Liver (tissue), 9 donors: ENCODE data around the gene GLS. TPM values are rescaled to one million over a fixed set of nuclear protein-coding genes. Genes with fewer than 3 reads are reported as not detected.

ENCODE experiments used
- DNase-seq: peaks from one replicate; pipeline ENCODE4 v3.0.0-alpha.2; 2017; ENCODE audit warnings: low spot score
- H3K27ac ChIP-seq, 2 donors: one replicate each; pipeline ENCODE4 v1.7.0; 2013; ENCODE audit warnings: inconsistent platforms in 2 of 2, low read length in 2 of 2, control low read depth in 1 of 2, low read depth in 1 of 2, mild to moderate bottlenecking in 1 of 2
- H3K27me3 ChIP-seq, 4 donors: one replicate each; pipeline versions ENCODE4 v1.6.1 to v1.7.0; 2013; ENCODE audit warnings: low read length in 3 of 4, inconsistent platforms in 1 of 4, mild to moderate bottlenecking in 1 of 4, moderate library complexity in 1 of 4; ENCODE audit not compliant: control insufficient read depth in 4 of 4, insufficient read depth in 4 of 4
- H3K36me3 ChIP-seq, 4 donors: one replicate each; pipeline versions ENCODE4 v1.6.1 to v1.7.0; 2013; ENCODE audit warnings: low read length in 3 of 4, mild to moderate bottlenecking in 3 of 4, low read depth in 1 of 4, moderate library complexity in 1 of 4; ENCODE audit not compliant: control insufficient read depth in 4 of 4, insufficient read depth in 3 of 4
- H3K4me1 ChIP-seq, 4 donors: one replicate each; pipeline versions ENCODE4 v1.6.1 to v1.7.0; 2013; ENCODE audit warnings: low read length in 3 of 4, mild to moderate bottlenecking in 3 of 4, moderate library complexity in 1 of 4; ENCODE audit not compliant: control insufficient read depth in 4 of 4, insufficient read depth in 4 of 4
- H3K4me3 ChIP-seq, 3 donors: one replicate each; pipeline versions ENCODE4 v1.6.1 to v1.7.0; 2013; ENCODE audit warnings: low read length in 3 of 3, control low read depth in 1 of 3, low read depth in 1 of 3, mild to moderate bottlenecking in 1 of 3
- H3K9ac ChIP-seq, 2 donors: one replicate each; pipeline ENCODE4 v1.7.0; 2013; ENCODE audit warnings: low read length in 2 of 2, mild to moderate bottlenecking in 2 of 2, moderate library complexity in 2 of 2, control low read depth in 1 of 2, low read depth in 1 of 2
- H3K9me3 ChIP-seq, 4 donors: one replicate each; pipeline versions ENCODE4 v1.6.1 to v1.7.0; 2013; ENCODE audit warnings: low read length in 3 of 4; ENCODE audit not compliant: control insufficient read depth in 4 of 4
- EGR1 ChIP-seq, 2 donors: IDR thresholded peaks; 2 replicates each; pipeline ENCODE4 v1.6.1; 2016 to 2018; ENCODE audit warnings: antibody characterized with exemption in 2 of 2, low read depth in 2 of 2
- FOXA1 ChIP-seq: IDR thresholded peaks from 2 replicates; pipeline ENCODE4 v1.6.1; 2016; ENCODE audit warnings: antibody characterized with exemption
- FOXA2 ChIP-seq: IDR thresholded peaks from 2 replicates; pipeline ENCODE4 v1.6.1; 2016; ENCODE audit warnings: antibody characterized with exemption
- GABPA ChIP-seq, 2 donors: IDR thresholded peaks in 1 of 2; conservative IDR thresholded peaks in 1 of 2; 2 replicates each; pipeline ENCODE4 v1.6.1; 2016; ENCODE audit warnings: antibody characterized with exemption in 2 of 2, mild to moderate bottlenecking in 1 of 2, moderate library complexity in 1 of 2
- HNF4A ChIP-seq, 2 donors: conservative IDR thresholded peaks; 2 replicates each; pipeline ENCODE4 v1.6.1; 2016; ENCODE audit warnings: antibody characterized with exemption in 2 of 2, mild to moderate bottlenecking in 2 of 2
- HNF4G ChIP-seq: IDR thresholded peaks from 2 replicates; pipeline ENCODE4 v1.6.1; 2016; ENCODE audit warnings: antibody characterized with exemption
- JUND ChIP-seq, 2 donors: IDR thresholded peaks; 2 replicates each; pipeline ENCODE4 v1.6.1; 2016; ENCODE audit warnings: antibody characterized with exemption in 2 of 2
- NR2F2 ChIP-seq: IDR thresholded peaks from 2 replicates; pipeline ENCODE4 v1.6.1; 2016; ENCODE audit warnings: antibody characterized with exemption
- RAD21 ChIP-seq, 2 donors: IDR thresholded peaks; 2 replicates each; pipeline ENCODE4 v1.6.1; 2016; ENCODE audit warnings: antibody characterized with exemption in 2 of 2, mild to moderate bottlenecking in 2 of 2
- RXRA ChIP-seq, 2 donors: IDR thresholded peaks; 2 replicates each; pipeline ENCODE4 v1.6.1; 2017 to 2018; ENCODE audit warnings: antibody characterized with exemption in 2 of 2, mild to moderate bottlenecking in 1 of 2
- SP1 ChIP-seq: IDR thresholded peaks from 2 replicates; pipeline ENCODE4 v1.6.1; 2018; ENCODE audit warnings: antibody characterized with exemption, mild to moderate bottlenecking
- TAF1 ChIP-seq: conservative IDR thresholded peaks from 2 replicates; pipeline ENCODE4 v1.6.1; 2016; ENCODE audit warnings: antibody characterized with exemption, mild to moderate bottlenecking
- YY1 ChIP-seq: IDR thresholded peaks from 2 replicates; pipeline ENCODE4 v1.6.1; 2016; ENCODE audit warnings: antibody characterized with exemption, mild to moderate bottlenecking
- WGBS: extraction: QIAGEN DNeasy Blood & Tissue Kit; methylation state at CpG from one replicate; pipeline ENCODE4 v1.1.7; 2013; 5-methylcytosine and 5-hydroxymethylcytosine counted together
- polyA plus RNA-seq, 2 donors: library from polyadenylated mRNA; stranded (reverse) in 1 of 2; unstranded in 1 of 2; fragments of 200-250 nt in 1 of 2; fragments of >200 nt in 1 of 2; fragmentation: Nextera tagmentation in 1 of 2; extraction: Ambion mirVana in 1 of 2; gene quantifications; one replicate each; pipeline versions ENCODE4 v1.2.1 to v1.2.3, GENCODE V29; 2013 to 2015
- total RNA-seq, 2 donors: library from RNA; depleted of rRNA; stranded (reverse); fragments of >200 nt; gene quantifications; one replicate each; pipeline ENCODE4 v1.2.3, GENCODE V29; 2014
- TF ChIP-seq, protein P1 (sequence below): IDR thresholded peaks from 2 replicates; pipeline ENCODE4 v1.6.1; 2016; ENCODE audit warnings: antibody characterized with exemption, mild to moderate bottlenecking
- TF ChIP-seq, protein P2 (sequence below): IDR thresholded peaks from 2 replicates; pipeline ENCODE4 v1.6.1; 2016; ENCODE audit warnings: antibody characterized with exemption
- TF ChIP-seq, protein P3 (sequence below): IDR thresholded peaks from 2 replicates; pipeline ENCODE4 v1.6.1; 2016; ENCODE audit warnings: antibody characterized with exemption
- TF ChIP-seq, protein P4 (sequence below): IDR thresholded peaks from 2 replicates; pipeline ENCODE4 v1.6.1; 2016; ENCODE audit warnings: antibody characterized with exemption
- TF ChIP-seq, protein P5 (sequence below): fragments of 150-350 bp; IDR thresholded peaks from 2 replicates; pipeline ENCODE4 v1.5.1; 2017; ENCODE audit warnings: improper control_type of control experiment, low read depth, low read length; ENCODE audit not compliant: missing input control
- donor health status: healthy.
- donor health status: healthy.
- donor health status: healthy.
- donor health status: healthy.
- donor health status: healthy.

The GLS gene
- total RNA-seq (10 to 100 TPM; 27.7 to 38.6 TPM), polyA plus RNA-seq (1 to 10 TPM; 4.3 to 5.3 TPM)

DNA sequence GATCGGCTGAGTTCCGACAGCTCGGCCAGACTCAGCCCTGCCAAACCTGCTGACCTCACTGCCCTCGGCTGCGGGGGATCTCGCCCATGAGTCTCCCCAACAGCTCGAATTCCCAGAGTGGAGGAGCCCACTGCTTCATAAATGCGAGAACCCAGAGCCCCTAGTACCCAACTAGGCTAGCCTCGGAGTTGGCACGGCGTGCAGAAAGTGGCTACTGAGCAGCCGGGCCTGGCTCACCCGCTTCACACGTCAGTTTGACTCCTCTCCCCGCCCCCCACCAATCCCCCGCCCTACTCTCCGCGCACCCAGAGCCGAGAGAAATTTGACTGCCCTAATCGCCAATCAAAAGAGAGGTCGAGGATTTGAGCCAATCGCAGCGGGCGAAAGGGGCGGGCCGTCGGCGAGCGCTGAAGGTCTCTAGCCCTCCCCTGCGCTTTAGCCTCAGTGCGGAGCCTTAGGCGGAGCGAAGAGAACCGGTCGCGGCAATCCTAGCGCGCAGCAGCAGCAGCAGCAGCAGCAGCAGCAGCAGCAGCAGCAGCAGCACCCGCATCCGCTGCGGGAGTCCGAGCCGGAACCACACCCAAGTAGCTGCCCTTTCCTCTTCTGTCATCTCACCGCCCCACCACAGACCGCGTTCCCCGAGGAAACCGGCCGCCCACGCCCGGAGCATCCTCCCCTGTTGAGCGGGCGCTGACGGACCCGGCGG lies at the start of gene GLS:
TSS of gene GLS (plus strand) at position 444 of the 706 bp plus-strand sequence. CDS start 264 bp downstream, outside the sequence.
- Histone ChIP-seq H3K4me3 (peak within 1 kb of the TSS; percentile 81 to 96 (median 86)), H3K9ac (peak within 1 kb of the TSS; percentile 66 to 84), H3K36me3 (no peaks in the 10 kb centered on the region), H3K27ac (peak within 1 kb of the TSS; percentile 95 to 98), H3K27me3 (no peaks in the 10 kb centered on the region), H3K9me3 (no peaks in the 10 kb centered on the region), H3K4me1 (peaks cover 0 to 15% (median 7%) of the 10 kb centered on the region in 4 donors)
- peak; percentile 97 for DNase-seq
- no peak for TF ChIP-seq HNF4G
- TF ChIP-seq, protein P1, sequence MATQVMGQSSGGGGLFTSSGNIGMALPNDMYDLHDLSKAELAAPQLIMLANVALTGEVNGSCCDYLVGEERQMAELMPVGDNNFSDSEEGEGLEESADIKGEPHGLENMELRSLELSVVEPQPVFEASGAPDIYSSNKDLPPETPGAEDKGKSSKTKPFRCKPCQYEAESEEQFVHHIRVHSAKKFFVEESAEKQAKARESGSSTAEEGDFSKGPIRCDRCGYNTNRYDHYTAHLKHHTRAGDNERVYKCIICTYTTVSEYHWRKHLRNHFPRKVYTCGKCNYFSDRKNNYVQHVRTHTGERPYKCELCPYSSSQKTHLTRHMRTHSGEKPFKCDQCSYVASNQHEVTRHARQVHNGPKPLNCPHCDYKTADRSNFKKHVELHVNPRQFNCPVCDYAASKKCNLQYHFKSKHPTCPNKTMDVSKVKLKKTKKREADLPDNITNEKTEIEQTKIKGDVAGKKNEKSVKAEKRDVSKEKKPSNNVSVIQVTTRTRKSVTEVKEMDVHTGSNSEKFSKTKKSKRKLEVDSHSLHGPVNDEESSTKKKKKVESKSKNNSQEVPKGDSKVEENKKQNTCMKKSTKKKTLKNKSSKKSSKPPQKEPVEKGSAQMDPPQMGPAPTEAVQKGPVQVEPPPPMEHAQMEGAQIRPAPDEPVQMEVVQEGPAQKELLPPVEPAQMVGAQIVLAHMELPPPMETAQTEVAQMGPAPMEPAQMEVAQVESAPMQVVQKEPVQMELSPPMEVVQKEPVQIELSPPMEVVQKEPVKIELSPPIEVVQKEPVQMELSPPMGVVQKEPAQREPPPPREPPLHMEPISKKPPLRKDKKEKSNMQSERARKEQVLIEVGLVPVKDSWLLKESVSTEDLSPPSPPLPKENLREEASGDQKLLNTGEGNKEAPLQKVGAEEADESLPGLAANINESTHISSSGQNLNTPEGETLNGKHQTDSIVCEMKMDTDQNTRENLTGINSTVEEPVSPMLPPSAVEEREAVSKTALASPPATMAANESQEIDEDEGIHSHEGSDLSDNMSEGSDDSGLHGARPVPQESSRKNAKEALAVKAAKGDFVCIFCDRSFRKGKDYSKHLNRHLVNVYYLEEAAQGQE = peak; percentile 90
- TF ChIP-seq RAD21 (IDR thresholded peaks at IDR 0.05) = peak in 1 of 2 donors; percentile 19
- TF ChIP-seq, protein P2, sequence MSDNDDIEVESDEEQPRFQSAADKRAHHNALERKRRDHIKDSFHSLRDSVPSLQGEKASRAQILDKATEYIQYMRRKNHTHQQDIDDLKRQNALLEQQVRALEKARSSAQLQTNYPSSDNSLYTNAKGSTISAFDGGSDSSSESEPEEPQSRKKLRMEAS = no peak
- TF ChIP-seq, protein P3, sequence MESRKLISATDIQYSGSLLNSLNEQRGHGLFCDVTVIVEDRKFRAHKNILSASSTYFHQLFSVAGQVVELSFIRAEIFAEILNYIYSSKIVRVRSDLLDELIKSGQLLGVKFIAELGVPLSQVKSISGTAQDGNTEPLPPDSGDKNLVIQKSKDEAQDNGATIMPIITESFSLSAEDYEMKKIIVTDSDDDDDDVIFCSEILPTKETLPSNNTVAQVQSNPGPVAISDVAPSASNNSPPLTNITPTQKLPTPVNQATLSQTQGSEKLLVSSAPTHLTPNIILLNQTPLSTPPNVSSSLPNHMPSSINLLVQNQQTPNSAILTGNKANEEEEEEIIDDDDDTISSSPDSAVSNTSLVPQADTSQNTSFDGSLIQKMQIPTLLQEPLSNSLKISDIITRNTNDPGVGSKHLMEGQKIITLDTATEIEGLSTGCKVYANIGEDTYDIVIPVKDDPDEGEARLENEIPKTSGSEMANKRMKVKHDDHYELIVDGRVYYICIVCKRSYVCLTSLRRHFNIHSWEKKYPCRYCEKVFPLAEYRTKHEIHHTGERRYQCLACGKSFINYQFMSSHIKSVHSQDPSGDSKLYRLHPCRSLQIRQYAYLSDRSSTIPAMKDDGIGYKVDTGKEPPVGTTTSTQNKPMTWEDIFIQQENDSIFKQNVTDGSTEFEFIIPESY = no peak
- TF ChIP-seq, protein P4, sequence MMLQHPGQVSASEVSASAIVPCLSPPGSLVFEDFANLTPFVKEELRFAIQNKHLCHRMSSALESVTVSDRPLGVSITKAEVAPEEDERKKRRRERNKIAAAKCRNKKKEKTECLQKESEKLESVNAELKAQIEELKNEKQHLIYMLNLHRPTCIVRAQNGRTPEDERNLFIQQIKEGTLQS = no peak
- peak; percentile 8 for TF ChIP-seq FOXA1
- no peak for TF ChIP-seq FOXA2
- TF ChIP-seq JUND (IDR thresholded peaks at IDR 0.05) = no peak
- TF ChIP-seq EGR1 (IDR thresholded peaks at IDR 0.05; ENCODE audit: low read depth in 2 of 2) = no peak
- TF ChIP-seq, protein P5, sequence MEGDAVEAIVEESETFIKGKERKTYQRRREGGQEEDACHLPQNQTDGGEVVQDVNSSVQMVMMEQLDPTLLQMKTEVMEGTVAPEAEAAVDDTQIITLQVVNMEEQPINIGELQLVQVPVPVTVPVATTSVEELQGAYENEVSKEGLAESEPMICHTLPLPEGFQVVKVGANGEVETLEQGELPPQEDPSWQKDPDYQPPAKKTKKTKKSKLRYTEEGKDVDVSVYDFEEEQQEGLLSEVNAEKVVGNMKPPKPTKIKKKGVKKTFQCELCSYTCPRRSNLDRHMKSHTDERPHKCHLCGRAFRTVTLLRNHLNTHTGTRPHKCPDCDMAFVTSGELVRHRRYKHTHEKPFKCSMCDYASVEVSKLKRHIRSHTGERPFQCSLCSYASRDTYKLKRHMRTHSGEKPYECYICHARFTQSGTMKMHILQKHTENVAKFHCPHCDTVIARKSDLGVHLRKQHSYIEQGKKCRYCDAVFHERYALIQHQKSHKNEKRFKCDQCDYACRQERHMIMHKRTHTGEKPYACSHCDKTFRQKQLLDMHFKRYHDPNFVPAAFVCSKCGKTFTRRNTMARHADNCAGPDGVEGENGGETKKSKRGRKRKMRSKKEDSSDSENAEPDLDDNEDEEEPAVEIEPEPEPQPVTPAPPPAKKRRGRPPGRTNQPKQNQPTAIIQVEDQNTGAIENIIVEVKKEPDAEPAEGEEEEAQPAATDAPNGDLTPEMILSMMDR = no peak
- TF ChIP-seq HNF4A (conservative IDR thresholded peaks at IDR 0.05) = no peak
- peak; percentile 58 for TF ChIP-seq SP1
- no peak for TF ChIP-seq GABPA (IDR thresholded peaks at IDR 0.05 in 1 of 2, conservative IDR thresholded peaks at IDR 0.05 in 1 of 2)
- peak; percentile 69 for TF ChIP-seq NR2F2
- TF ChIP-seq TAF1 = peak; percentile 98
- TF ChIP-seq RXRA (IDR thresholded peaks at IDR 0.05) = peak; percentile 23 to 43
- peak; percentile 20 for TF ChIP-seq YY1
- under 1% methylated on average over 56 of the region's 56 CpGs for WGBS
